Stimulated activated memory B cell treated with anti-CD40 and anti-IgM and Interleukin-4, amounts not matched to agents 10 μg/mL and 1 μg/mL and 100 μg/mL, for 72 hours (primary cell): ENCODE data around the gene TAP1.
"Not testable (repeated sequence)": the region's sequence is repeated elsewhere in the genome, so short reads cannot be mapped to it uniquely, and the experiment has no call there.

ENCODE experiments used
- ATAC-seq: fragments of 150-1000 bp; cut with Tn5 transposase; 2 replicates; pipeline ENCODE4 v1.10.0; 2021
- H3K27ac Mint-ChIP-seq: one replicate; pipeline ENCODE4 v1.8.0; 2022; ENCODE audit warnings: mild to moderate bottlenecking, mixed read lengths
- H3K27me3 Mint-ChIP-seq: one replicate; pipeline ENCODE4 v1.8.0; 2022; ENCODE audit warnings: mixed read lengths
- H3K36me3 Mint-ChIP-seq: one replicate; pipeline ENCODE4 v1.8.0; 2022; ENCODE audit warnings: mixed read lengths
- H3K4me1 Mint-ChIP-seq: one replicate; pipeline ENCODE4 v1.8.0; 2022; ENCODE audit warnings: mixed read lengths
- H3K4me3 Mint-ChIP-seq: one replicate; pipeline ENCODE4 v1.8.0; 2022; ENCODE audit warnings: mild to moderate bottlenecking, moderate library complexity, mixed read lengths
- H3K9me3 Mint-ChIP-seq: one replicate; pipeline ENCODE4 v1.8.0; 2022; ENCODE audit warnings: mixed read lengths

The TAP1 gene

DNA sequence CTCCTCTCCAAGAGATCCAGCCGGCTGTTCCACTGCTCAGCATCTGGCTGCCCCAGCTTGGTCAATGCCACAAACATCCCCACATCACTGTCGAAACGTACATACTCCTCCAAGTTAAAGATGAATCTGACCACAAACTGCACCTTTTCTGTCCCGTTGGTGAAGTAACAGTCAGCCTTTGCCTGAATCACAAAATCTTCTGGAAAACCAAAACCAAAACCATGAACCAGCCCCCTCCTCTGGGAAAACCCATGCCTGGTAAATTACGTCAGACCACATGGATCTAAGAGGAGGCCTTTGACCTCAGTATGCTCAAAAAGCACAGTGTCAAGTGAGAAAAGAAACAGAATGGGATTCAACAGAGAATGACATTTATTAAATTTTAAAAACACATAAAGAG lies 38.4 kb downstream of the TAP1 start:
- Mint-ChIP-seq H3K4me1 (peaks cover 92% of the 10 kb centered on the region), H3K27ac (peak overlapping the region; percentile 98), H3K36me3 (peaks cover 69% of the 10 kb centered on the region), H3K4me3 (peak overlapping the region; percentile 98), H3K9me3 (no peaks in the 10 kb centered on the region), H3K27me3 (no peaks in the 10 kb centered on the region)
- ATAC-seq, result no peak

DNA sequence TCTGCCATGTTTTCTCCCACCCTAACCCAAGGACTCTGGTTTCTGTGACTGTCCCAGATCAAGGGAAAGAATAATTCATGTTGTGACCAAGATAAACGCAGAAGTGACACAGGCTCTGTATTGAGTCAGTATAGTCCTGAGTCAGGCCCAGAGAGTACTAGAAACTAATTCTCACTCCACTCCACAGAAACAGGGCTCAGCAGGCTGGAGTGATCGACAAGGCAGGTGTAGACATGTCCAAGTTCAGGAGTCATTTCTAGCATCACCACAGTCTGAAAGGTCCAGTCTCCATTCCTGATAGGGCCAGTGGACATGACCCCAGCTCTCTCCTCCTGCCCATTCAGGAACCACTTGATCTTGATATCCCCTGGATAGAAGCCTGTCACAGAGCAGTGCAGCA lies 39.4 kb downstream of the TAP1 start:
- peaks cover 85% of the 10 kb centered on the region for H3K4me1 Mint-ChIP-seq
- no peaks in the 10 kb centered on the region for H3K9me3 Mint-ChIP-seq
- H3K36me3 Mint-ChIP-seq, result peaks cover 62% of the 10 kb centered on the region
- H3K4me3 Mint-ChIP-seq, result peak overlapping the region; percentile 98
- no peak for ATAC-seq
- peak overlapping the region; percentile 98 for H3K27ac Mint-ChIP-seq
- H3K27me3 Mint-ChIP-seq, result no peaks in the 10 kb centered on the region

DNA sequence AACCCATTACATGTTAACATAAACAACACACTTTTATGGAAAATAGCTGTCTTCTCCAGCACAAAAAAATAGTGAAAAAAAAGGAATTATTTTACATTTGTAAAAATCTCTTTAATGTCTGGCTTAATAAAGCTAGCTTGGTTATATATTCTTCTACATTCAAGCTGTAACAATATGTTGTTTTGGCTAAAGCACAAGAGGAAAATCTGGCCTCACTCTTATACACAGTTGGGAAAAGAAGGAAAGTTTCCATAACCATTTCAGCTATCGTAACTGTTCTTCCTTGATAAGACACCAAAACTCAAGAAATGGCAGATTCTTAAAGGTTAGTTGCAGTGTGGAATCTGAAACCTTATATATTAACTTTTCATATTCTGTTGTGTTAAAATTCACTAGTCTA lies 44.3 kb downstream of the TAP1 start:
- ATAC-seq, result no peak
- no peaks in the 10 kb centered on the region for H3K27me3 Mint-ChIP-seq
- H3K4me3 Mint-ChIP-seq, result no peak overlapping the region
- peaks cover 59% of the 10 kb centered on the region for H3K36me3 Mint-ChIP-seq
- no peak overlapping the region for H3K27ac Mint-ChIP-seq
- H3K4me1 Mint-ChIP-seq, result peaks cover 50% of the 10 kb centered on the region
- H3K9me3 Mint-ChIP-seq, result peaks cover 3% of the 10 kb centered on the region

DNA sequence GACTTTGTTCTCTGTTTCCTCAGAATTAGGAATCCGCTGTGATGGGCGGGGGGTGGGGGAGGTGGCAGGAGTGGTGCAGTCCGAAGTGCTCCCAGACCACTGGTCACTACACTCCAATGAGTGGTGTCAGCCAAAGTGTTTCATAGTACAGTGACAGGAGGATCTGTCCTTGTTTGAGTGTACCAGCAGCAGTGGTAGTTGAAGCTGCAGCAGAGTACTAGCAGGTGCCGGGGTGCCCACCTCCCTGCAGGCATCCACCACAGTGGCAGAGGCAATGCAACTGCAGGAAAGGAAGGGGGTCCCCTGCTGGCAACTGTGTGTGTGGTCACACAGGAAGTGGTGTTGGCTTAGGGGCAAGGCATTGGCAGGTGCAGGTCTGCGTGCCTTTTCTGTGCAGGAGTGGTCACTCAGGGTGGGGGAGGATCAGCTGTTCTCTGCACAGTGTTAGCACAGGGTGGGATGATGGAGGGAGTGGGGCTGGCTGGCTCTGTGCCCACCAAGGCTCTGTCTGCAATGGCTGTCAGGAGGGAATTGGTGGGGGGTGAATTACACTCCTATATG lies 46.4 kb downstream of the TAP1 start:
- Mint-ChIP-seq H3K27me3 (no peaks in the 10 kb centered on the region), H3K9me3 (peaks cover 3% of the 10 kb centered on the region), H3K4me1 (peaks cover 29% of the 10 kb centered on the region), H3K4me3 (no peak overlapping the region), H3K36me3 (peaks cover 39% of the 10 kb centered on the region), H3K27ac (no peak overlapping the region)
- no peak for ATAC-seq

DNA sequence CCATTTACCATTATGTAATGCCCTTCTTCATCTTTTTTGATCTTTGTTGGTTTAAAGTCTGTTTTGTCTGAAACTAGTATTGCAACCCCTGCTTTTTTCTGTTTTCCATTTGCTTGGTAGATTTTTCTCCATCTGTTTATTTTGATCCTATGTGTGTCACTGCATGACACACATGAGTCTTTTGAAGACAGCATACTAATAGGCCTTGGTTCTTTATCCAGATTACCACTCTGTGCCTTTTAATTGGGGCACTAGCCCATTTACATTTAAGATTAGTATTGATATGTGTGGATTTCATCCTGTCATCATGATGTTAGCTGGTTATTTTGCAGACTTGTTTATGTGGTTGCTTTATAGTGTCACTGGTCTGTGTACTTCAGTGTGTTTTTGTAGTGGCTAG lies 48.1 kb downstream of the TAP1 start:
- H3K4me3 Mint-ChIP-seq, ATAC-seq, H3K9me3 Mint-ChIP-seq, H3K27ac Mint-ChIP-seq, H3K27me3 Mint-ChIP-seq: not testable (repeated sequence)
- Mint-ChIP-seq H3K4me1 (peaks cover 18% of the 10 kb centered on the region), H3K36me3 (peaks cover 25% of the 10 kb centered on the region)

DNA sequence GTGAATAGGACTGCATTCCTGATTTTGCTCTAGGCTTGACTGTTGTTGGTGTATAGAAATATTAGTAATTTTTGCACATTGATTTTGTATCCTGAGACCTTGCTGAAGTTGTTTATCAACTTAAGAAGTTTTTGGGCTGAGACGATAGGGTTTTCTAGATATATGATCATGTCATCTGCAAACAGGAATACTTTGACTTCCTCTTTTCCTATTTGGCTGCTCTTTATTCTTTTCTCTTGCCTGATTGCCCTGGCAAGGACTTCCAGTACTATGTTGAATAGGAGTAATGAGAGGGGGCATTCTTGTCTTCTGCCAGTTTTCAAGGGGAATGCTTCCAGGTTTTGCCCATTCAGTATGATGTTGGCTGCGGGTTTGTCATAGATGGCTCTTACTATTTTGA lies 50.1 kb downstream of the TAP1 start:
- no peak for ATAC-seq
- Mint-ChIP-seq H3K27me3 (no peaks in the 10 kb centered on the region), H3K9me3 (peaks cover 14% of the 10 kb centered on the region), H3K4me3 (no peak overlapping the region), H3K36me3 (peaks cover 25% of the 10 kb centered on the region), H3K27ac (no peak overlapping the region), H3K4me1 (peaks cover 12% of the 10 kb centered on the region)

DNA sequence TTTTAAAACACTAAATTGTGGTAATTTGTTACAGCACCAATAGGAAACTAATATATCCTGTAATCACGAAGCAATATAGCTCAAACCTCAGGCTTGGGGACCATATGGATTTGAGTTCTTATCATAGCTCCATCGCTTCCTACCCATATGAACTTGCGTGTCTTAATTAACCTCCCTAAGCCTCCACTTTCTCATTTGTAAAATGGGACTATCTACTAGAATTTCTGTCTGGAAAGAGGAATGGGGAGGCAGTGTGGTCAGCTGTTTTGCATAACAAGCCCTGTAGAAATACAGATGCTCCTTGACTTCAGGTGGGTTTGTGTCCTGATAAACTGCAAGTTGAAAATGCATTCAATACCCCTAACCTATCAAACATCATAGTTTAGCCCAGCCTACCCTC lies 53.8 kb downstream of the TAP1 start:
- Mint-ChIP-seq H3K4me3 (no peak overlapping the region), H3K36me3 (peaks cover 11% of the 10 kb centered on the region), H3K9me3 (peaks cover 13% of the 10 kb centered on the region), H3K27ac (no peak overlapping the region), H3K4me1 (peaks cover 21% of the 10 kb centered on the region), H3K27me3 (no peaks in the 10 kb centered on the region)
- ATAC-seq, result no peak

DNA sequence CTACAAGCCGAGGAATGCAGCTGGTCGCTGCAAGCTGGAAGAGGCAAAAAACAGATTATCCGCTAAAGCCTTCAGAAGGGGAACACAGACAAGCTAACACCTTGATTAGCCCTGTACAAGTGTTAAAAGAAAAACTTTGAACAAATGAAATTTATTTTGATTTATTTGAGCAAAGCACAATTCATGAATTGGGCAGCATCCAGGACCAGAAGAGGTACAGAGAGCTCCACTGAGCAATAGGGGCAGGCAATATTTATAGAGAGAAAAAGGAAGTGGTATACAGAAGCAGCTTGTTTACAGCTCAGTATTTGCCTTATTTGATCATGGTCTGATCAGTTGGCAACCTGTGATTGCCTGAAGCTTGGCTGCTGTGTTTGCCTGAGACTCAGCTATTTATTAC lies 54.3 kb downstream of the TAP1 start:
- H3K4me3 Mint-ChIP-seq, result no peak overlapping the region
- no peak for ATAC-seq
- H3K27ac Mint-ChIP-seq, result no peak overlapping the region
- peaks cover 27% of the 10 kb centered on the region for H3K4me1 Mint-ChIP-seq
- H3K9me3 Mint-ChIP-seq, result peaks cover 13% of the 10 kb centered on the region
- H3K36me3 Mint-ChIP-seq, result peaks cover 11% of the 10 kb centered on the region
- H3K27me3 Mint-ChIP-seq, result no peaks in the 10 kb centered on the region

DNA sequence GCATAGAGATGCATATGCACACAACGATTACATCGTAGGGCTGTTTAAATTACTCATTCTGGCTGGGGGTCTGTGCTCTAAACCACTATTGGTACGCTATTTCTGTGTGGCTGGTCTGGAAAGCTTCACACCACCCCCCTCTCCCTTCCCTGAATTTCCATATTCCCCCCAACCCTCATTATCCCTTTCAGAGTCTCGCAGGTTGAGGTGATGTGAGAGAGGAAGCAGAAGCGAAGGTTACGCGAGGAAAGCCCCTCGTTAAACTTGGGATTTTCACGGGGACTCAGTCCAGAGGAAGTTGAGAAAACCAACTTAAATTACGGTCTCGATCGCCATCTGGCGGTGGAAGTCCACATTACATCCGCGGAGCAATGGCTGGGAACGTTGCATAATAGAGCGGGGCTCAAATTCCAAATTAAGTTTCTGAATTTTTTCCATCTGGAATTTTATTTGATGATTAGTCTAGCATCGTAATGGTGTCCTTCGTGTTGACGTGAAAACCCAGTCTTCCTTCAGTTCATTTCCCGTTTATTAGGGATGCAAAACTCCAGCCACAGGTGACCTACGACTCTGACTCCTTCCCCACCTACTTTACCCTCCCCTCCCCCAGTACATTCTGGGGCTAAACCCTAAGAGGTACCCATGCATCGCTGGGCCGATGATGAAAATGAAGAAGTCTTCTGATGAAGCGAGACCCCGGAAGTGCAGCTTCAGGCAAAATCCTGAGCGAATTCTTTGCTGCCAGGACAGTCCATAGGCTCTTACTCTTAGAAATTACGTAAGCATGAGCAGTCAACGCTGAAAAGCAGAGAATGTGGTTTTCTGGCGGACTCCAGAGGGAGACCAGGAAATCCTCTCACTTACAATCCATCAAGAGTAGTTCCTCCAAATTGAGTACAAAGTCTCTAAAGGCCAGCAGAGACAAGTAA lies 56.4 kb downstream of the TAP1 start:
- Mint-ChIP-seq H3K9me3 (peaks cover 13% of the 10 kb centered on the region), H3K4me1 (peaks cover 34% of the 10 kb centered on the region), H3K4me3 (peak overlapping the region; percentile 70), H3K36me3 (peaks cover 11% of the 10 kb centered on the region), H3K27me3 (no peaks in the 10 kb centered on the region), H3K27ac (peak overlapping the region; percentile 76)
- peak; percentile 87 for ATAC-seq
